NCI-H1694 (cell line): ENCODE measurements around the gene TCIRG1.
A peak's percentile ranks its signal among the peaks of the same experiment; 100 is the strongest.
"Not testable (repeated sequence)": the region's sequence is repeated elsewhere in the genome, so short reads cannot be mapped to it uniquely, and the experiment has no call there.

ENCODE experiments used
- DNase-seq: peaks from one replicate; lab custom pipeline; 2025; lab: John Stamatoyannopoulos, UW

The TCIRG1 gene, protein sequence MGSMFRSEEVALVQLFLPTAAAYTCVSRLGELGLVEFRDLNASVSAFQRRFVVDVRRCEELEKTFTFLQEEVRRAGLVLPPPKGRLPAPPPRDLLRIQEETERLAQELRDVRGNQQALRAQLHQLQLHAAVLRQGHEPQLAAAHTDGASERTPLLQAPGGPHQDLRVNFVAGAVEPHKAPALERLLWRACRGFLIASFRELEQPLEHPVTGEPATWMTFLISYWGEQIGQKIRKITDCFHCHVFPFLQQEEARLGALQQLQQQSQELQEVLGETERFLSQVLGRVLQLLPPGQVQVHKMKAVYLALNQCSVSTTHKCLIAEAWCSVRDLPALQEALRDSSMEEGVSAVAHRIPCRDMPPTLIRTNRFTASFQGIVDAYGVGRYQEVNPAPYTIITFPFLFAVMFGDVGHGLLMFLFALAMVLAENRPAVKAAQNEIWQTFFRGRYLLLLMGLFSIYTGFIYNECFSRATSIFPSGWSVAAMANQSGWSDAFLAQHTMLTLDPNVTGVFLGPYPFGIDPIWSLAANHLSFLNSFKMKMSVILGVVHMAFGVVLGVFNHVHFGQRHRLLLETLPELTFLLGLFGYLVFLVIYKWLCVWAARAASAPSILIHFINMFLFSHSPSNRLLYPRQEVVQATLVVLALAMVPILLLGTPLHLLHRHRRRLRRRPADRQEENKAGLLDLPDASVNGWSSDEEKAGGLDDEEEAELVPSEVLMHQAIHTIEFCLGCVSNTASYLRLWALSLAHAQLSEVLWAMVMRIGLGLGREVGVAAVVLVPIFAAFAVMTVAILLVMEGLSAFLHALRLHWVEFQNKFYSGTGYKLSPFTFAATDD

GRCh38 chr11:68038718-68039525 lies at the start of gene TCIRG1:
TCIRG1 (plus strand) TSS chr11:68039025; CDS start chr11:68041272, 2,247 bp downstream.
- no peak for DNase-seq

- DNase-seq, result not testable (repeated sequence)
These were observed 48.1 kb upstream of the TCIRG1 start for GRCh38 chr11:67990546-67991346.

DNA sequence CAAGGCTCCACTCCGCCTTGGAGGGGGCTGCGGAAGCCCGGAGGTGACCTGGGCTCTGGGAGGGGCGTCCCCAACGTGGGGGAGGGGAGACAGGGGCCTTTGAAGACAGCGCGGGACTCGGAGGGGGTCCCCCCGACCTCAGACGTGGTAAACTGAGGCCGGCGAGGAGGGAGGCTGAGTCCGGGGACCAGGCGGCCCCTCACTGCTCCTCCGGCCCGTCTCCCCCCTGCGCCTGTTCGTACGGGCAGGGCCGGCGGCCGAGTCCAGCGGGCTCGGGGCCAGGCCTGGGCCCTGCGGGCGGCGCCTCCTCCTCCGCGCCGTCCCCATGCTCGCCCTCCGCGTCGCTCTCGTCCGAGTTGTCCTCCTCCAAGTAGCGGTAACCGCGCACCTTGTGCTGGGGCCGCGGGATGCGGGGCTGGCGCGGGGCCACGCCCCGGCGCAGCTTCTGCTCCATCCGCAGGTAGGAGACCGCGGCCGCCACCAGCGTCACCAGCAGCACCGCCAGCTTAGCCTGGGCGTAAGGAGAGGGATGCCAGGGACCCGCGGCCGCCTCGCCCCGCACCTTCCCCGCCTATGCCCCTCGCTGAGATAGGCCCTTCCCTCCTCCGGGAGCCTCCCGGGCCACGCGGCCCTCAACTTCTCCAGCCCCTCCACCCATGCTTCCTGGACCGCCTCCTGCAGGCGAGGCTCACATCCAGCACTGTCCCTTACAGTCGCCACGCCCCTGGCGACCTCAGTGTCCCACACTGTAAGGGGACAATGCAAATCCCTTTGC lies 47.3 kb upstream of the TCIRG1 start:
- DNase-seq, result not testable (repeated sequence)

GRCh38 chr11:67993821-67994220 lies 45.0 kb upstream of the TCIRG1 start:
- not testable (repeated sequence) for DNase-seq

DNA sequence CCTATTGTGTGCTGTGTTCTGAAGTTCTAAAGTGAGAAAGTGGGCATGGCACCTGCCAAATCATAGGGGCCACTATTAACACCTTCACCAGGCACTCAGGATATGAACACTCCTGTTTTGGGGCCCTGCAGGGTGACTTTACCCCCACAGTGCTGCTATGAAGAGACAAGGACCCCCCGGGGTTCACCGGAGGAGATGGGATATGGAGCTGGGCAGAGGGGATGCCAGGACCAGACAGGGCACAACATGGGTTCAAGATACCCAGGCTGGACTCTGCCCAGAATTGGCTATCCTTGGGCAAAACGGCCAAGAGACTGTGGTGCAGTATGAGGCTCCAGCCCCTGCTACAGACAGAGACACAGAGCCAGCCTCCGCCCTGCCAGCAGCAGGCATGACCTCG lies 44.4 kb upstream of the TCIRG1 start:
- not testable (repeated sequence) for DNase-seq

GRCh38 chr11:67995129-67995528 lies 43.7 kb upstream of the TCIRG1 start:
- DNase-seq, result not testable (repeated sequence)

GRCh38 chr11:67995579-67995978 lies 43.2 kb upstream of the TCIRG1 start:
- not testable (repeated sequence) for DNase-seq

- DNase-seq, result no peak
These were observed 42.8 kb upstream of the TCIRG1 start for GRCh38 chr11:67996051-67996450.

- no peak for DNase-seq
These were observed 42.0 kb upstream of the TCIRG1 start for GRCh38 chr11:67996622-67997474.

DNA sequence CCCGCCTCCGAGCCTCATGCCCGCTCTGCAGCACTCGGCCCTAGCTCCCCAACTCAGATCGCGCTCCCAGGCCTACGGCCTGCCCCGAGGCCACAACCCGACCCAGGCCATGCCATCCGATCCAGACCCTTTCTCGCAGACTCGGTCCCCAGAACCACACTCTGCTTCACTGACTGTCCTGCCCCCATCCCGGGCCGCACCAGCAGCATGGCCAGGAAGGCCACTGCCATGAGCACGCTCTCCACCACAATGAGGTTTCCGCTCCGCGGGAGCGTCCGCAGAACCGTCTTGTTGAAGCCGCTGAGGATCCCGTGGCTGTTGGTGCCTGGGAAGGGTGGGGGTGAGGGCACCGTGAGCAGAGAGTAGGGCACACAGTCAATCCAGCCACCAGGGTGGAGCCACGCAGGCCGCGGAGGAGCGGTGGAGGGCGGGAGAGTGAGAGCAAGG lies 41.3 kb upstream of the TCIRG1 start:
- DNase-seq, result no peak

- no peak for DNase-seq
These were observed 40.4 kb upstream of the TCIRG1 start for GRCh38 chr11:67998150-67999045.

DNA sequence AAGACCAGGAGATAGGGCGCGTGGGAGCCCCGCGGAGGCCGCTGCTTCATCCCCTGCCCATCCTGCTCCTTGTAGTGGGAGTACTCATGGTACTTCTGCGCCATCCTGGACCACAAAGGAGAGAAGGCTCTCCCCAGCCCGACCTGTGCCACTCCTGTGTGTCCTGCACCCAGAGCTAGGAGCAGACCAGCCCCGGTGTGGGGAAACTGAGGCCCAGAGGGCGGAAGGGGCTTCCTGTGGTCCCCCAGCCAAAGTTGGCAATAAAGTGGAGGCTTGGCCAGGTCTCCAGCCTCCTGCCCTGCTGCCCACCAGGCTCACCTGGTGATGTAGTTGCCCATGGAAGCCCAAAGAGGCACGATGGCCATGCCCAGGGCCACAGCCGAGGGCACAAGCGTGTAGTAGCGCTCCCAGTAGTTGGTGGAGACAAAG lies 39.6 kb upstream of the TCIRG1 start:
- no peak for DNase-seq

- DNase-seq, result no peak
These were observed 39.1 kb upstream of the TCIRG1 start for GRCh38 chr11:67999704-68000103.

- no peak for DNase-seq
These were observed 36.3 kb upstream of the TCIRG1 start for GRCh38 chr11:68002575-68002937.

- no peak for DNase-seq
These were observed 35.6 kb upstream of the TCIRG1 start for GRCh38 chr11:68002938-68003845.

DNA sequence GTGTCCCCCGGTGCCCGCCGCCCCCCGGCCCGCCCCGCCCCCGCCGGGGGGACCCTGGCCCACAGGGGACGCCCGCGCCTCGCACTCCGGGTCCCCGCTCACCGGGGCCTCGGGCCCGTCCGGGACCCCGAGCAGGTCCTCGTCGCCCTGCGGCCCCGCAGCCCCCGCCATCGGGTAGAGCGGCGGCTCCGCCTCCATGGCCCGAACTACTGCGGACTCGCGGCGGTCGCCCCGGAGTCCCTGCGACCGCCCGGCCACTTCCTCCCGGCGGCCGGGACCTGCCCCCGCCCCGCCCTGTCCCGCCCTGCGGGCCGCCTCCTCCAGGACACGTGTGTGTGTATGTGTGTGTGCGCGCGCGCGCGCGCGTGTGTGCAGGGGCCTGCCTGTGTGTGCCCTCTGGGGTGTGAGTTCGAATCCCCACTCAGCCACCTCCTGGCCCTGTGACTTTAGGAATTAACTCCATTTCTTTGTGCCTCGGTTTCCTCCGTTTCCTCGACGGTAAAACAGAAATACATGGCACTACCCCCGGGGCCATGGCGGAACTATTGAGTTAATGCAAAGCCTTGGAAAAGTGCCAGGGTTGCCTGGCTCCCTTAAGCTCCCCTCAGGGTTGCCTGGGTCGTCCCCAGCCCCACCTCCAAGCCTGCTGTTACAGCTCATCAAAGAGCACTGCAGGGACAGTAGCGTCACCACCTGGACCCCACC lies 34.8 kb upstream of the TCIRG1 start, which contains the start of gene UNC93B1:
Gene UNC93B1, minus strand, starts transcription at position 252 of the 705 bp plus-strand sequence. Its CDS starts 54 bp downstream, at position 198.
- DNase-seq, result peak; percentile 18
